ENCODE measurements around the gene ANKRD12.

ANKRD12 gene

DNA sequence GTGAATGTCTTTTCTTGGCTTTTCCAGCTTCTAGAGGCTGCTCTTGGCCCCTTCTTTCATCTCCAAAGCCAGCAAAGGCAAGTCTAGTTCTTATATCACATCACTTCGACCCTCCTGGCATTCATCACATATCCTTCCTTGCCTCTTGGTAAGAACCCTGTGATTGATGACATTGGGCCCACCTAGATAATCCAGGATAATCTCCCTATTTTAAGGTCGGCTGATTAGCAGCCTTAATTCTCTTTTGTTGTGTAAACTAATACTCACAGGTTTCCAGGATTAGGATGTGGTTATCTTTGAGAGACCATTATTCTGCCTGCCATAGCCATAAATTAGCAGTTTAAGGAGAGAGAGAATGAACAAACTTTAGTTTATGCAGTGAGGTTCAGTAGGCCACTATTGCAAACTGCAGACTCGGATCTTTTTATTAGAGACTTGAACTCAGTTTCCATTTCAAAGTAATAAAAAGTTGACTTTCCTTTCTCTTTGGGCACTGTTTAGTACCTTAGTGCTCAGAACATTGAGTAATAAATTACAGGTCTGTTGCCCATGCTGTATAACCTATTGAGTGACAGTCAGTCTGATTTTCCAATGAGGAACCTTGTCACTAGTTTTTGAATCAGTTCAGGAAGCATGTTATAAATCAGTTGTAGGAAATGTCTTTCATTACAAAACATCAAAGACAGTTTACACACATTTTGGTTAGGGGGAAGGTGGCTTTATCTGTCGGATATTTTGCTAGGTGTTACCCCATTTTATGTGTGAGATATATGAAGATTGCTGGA lies 29.6 kb upstream of the ANKRD12 start:
- DNase-seq: no peak

DNA sequence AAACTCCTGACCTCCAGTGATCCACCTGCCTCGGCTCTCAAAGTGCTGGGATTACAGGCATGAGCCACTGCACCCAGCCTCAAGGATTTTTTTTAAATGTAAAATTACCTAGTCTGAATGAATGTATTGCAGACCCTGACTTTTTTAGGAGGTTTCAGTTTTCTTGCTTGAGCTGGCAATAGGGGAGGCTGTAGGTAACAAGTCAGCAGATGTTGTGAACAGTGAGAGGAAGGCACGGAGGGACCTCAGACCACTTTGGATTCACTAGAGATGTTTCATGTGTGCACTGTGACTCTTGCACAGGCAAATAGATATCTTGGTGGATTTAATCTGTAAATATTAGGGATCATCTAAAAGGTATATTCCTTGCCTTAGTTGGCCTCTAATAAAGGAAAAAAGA lies 27.7 kb upstream of the ANKRD12 start:
- DNase-seq: no peak

DNA sequence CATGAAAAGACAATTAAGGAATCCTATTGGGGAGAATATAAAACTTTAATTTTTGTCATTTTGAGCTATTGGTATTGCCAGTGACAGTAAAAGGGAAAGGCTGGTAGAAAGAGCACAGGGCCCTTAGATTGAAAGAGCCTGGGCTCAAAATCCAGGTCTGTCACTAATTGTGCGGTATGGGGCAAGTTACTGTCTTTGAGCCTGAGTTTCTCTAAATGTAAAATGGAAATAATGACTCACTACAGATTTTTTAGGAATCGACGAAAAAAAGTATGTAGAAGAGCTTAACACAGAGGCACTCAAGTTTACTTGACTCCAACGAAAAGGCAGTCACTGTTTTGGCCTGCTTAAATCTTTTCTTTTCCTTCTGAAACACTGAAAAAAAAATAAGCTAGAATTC lies 27.1 kb upstream of the ANKRD12 start:
- DNase-seq: no peak

DNA sequence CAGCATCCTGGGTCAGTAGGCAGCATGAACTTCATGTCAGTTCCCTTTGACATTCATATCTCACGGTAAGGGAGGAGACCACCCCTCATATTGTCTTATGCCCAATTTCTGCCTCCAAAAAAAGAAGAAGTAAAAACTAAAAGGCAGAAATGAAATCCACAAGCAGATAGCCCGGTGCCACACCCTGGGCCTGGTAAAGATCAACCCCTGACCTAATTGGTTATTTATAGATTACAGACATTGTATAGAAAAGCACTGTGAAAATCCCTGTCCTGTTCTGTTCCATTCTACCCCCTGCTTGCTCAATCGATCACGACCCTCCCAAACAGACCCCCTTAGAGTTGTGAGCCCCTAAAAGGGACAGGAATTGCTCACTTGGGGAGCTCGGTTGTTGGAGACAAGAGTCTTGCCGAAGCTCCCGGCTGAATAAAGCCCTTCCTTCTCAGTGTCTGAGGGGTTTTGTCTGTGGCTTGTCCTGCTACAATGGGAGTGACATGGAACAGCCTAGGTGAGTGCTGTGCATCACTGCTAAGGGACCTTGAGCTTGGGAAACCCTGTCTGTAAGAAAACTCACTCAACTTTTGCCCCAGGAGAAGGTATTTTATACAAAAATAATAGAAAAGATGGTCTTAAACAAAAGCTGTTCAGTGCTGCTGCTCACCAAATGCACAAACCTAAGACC lies 23.0 kb upstream of the ANKRD12 start:
- DNase-seq: no peak

DNA sequence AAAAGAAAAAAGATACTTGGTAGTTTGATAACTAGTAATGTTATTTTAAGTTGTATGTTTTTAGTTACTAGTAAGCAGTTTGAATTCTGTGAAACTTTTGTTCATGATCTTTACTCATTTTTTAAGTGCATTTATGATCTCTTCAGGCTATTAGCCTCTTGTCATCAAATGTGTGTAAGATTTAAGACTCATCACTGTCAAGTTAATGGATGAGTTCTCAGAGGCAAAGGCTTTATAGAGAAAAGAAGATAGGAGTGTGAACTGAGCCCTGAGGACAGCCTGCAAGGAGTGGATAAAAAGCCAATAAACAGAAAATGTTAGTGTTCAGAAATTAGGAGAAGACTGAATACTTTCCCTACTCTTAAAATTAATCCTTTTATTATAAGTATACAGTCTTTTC lies 20.6 kb upstream of the ANKRD12 start:
- no peak for DNase-seq

DNA sequence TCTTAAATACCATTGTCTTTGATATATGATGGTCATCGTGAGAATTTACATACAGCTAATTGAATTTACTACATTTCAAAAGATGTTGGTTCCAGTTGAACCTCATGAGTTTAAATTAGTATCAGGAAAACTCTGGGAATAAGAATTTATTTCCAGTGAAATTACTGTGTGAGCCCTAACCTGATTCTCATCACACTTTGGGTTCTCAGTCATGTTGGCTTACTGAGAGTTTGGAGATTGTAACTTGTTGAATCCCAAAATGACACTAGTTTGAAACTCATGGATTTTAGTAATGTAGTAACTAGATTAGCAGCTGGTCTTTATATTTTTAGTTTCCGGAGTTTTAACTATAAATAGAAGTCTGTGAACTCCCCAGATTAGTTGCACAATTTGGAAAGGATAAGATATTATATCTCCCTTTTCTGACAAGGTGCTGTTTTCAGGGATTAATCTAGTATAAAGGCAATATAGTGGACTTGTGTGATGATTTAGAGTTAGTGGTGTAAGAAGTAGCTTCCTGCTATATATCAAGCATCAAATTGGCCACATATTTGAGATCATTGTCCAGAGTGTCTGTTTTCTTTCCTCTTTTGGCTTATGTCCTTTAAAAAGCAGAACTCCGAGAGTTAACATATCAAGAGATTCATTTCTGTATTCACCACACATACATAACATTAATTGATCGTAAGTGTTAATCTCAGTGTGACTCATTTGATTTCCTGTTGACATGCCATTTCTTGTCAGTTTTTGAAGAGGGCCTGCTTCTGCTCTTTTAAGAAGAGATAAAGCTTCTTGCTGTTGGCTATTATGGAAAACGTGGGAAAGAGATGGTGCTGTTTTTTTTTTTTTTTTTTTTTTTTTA lies 18.4 kb upstream of the ANKRD12 start:
- DNase-seq: peak; percentile 76

DNA sequence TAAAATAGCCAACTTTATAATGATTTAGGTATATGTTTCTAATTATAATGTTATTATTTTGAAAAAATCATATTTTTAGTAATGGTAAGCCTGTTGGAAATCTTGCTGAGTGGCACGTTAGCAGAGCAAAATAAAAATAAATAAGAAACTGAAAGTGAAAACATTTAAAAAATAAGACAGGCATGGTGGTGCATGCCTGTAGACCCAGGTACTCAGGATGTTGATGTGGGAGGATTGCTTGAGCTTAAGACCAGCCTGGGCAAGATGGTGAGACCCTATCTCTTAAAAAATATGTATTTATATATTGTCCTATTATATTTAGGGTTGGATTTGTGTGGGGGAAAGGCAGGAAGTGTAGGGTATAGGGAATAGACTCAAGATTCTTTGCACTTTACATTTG lies 15.8 kb upstream of the ANKRD12 start:
- DNase-seq: peak; percentile 49

DNA sequence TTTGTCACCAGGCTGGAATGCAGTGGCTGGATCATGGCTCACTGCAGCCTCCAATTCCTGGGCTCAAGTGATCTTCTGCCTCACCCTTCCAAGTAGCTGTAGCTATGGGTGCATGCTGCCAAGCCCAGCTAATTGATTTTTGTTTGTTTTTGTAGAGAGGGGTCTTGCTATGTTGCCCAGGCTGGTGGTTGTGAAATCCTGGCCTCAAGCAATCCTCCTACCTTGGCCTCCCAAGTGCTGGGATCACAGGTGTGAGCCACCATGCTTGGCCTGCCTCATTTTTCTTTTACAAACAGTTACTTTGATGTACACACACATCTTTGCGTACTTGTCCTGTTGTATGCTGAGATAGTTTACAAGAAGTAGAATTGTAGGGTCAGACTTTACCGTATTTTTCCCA lies 13.1 kb upstream of the ANKRD12 start:
- DNase-seq: no peak

DNA sequence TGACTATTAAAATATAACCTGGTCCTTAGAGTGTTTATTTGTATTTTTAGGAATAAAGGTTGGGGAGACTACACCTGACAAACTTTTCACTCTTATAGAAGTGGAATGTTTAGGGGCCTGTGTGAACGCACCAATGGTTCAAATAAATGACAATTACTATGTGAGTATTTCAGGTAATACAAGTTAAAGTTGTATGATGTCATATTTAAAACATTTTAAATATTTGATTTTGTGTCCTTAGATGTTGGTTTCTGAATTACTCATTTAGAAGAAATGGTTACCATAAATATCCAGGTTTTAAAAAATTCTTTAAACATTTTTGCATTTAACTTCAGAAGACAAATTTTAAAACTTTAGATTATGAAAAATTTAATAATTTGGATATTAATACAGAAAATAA lies 11.8 kb upstream of the ANKRD12 start:
- DNase-seq: no peak

DNA sequence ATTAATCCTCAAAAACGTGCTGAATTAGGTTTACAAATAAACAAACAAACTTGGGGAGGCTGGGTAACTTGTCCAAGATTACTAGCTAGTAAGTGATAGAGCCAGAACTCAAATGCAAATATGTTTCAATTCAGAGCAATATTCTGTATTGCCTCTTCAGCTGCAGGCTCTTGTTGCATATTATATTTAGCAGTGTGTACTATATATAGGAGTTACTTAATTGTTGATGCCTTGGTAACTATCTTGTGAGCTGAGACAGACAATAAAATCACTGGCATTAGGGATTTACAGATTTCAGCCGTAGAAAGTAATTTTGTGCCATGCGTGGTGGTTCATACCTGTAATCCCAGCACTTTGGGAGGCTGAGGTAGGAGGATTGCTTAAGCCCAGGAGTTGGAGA lies 10.2 kb upstream of the ANKRD12 start:
- DNase-seq: no peak

DNA sequence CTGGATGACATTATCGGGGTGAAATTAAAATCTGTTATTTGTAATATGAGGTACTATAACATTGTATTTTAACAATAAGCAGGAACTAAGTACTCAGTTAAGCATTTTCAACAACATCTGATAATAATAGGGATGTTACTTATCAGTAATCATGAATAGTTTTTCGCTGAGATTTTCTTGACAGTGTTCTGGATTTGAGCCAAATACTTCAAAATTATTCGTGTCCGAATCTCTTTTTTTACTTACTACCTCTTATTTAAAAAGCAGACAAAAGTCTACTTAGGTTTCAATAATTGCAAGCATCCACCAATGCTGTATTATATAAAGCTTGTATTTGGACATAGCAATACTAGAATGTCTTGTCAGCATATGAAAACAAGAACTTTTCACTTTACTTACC lies 6.4 kb upstream of the ANKRD12 start:
- no peak for DNase-seq

DNA sequence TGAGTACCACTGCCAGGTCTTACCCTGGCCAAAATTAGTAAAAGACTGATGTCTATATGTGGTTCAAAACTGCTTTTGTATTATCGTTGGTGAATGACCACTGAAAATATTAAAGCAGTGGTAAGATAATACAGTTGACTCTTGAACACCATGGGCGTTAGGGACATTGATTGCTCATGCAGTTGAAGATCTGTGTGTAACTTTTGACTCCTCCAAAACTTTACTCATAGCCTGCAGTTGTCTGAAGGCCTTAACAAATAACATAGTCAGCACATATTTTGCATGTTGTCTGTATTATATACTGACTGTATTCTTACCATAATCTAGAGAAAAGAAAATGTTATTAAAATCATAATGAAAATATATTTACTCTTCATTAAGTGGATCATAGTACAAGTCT lies 5.8 kb upstream of the ANKRD12 start:
- DNase-seq: no peak

DNA sequence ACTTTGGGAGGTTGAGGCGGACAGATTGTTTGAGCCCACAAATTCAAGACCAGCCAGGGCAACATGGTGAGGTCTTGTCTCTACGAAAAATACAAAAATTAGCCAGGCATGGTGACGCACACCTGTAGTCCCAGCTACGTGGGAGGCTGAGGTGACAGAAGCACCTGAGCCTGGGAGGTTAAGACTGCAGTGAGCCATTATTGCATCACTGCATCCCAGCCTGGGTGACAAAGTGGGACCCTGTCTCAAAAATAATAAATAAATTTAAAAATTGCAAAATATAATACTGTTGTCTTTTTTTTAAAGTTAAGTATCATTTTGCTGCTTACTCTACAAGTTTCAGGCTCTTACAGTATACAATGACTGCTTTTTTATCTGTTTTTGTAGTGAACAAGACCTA lies 4.0 kb upstream of the ANKRD12 start:
- no peak for DNase-seq

DNA sequence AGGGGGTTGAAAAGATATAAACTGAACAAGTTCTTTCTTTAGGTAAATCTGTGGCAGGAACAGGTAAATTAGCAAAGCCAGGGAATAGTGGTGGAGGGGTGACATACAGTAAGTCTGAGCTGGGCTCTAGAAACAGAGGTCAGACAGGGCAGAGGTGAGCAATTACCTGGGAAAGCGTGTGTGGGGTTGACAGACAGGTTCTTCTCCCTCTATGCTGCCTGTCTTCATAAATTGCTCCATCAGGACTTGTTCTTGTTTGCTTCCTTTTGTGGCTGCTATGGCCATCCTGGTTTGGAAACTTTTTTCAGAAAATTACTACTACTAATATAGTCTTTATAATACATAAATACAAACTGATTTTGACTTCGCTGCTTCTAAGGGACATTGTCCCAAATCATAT lies 3.4 kb upstream of the ANKRD12 start:
- DNase-seq: no peak

DNA sequence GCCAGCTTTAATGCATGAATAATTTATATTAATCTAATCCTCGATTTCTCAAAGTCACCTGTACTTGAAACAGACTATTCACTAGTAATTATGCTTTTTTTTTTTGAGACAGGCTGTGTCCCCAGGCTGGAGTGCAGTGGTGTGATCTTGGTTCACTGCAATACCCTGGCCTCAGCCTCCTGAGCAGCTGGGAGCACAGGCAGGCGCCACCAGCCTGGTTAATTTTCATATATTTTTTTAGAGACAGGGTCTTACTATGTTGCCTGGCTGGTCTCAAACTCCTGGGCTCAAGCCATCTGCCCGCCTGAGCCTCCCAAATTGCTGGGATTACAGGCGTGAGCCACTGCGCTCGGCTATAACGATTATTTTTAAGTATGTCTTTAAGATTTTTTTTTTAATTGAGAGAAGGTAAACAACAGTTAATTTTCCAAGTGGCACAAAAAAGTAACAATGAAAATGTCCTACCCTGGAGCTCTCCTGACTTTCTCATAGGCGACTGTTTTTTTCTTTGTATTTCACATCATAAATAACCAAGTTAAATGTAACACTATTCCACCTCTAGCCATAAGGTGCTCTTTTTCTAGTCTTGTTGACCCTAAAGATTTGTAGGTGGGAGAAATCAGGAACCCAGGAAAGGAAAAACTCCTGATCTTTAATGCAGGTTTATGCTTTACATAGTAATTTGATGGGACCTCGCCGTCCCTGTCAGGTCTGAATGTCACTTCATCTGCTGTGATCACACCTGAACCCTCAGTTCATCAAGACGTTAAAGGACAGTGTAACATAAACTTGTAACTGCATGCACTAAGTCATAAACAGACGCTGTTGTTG lies 1.3 kb upstream of the ANKRD12 start:
- no peak for DNase-seq

DNA sequence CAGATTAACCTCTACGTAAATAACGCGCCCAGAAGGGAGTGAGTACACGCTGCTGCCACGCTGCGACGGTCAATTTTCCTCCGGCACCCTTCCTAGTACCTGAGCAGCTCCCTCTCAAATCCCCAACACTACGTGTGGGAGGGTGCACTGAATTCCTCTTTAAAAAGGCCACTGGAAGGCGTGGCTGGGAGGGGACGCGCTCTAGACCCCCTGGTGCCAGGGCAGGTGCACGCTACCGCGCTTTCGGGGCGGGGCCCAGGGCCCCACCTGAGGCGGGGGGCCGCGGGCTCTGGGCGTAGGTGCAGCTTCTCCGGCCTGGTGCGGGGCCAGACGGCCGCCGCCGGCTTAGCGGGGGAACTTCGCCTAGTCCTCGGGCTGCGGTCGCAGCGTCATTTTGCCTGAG lies 668 bp upstream of the ANKRD12 start:
- DNase-seq: no peak

DNA sequence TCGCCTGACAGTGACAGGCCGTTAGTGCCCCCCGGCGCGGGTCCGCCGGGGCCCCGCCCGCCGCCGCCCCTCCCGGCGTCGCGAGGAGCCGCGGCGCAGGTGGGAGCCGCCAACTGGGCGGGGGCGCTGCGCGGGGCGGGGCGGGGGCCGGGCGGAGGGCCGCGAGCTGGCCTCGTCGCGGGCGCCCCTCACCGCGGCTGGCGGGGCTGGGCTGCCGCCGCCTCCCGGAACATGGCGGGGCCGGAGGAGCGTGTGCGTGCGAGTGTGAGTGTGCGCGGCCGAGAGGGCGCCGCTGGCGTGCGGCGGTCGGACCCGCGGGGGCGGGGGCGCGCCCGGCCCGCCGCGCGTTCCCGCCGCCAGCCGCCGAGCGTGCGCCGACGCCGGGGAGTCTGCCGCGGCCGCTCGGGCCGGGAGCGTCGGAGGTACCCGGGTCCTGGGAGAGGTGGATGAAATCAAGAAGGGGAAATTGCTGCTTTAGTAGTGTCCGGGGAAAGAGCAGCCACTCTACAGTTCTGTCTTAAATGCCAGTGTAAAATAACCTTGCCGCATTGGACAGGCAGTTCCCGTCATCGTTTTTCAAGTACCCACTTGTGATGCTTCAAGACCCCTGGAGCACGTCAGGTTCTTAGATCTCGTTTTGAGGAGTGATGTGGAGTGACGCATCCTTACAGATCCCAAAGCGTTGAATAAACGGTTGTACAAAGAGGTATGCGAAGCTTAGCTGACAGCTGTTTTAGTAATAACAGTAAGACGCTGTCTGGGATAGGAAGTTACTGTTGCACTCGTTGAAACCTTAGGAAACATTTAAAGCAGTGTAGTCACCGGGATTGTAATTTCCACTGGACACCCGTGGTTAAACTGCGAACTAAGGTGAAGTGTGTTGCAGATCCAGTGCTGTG lies 836 bp downstream of the ANKRD12 start:
- DNase-seq: peak; percentile 81

DNA sequence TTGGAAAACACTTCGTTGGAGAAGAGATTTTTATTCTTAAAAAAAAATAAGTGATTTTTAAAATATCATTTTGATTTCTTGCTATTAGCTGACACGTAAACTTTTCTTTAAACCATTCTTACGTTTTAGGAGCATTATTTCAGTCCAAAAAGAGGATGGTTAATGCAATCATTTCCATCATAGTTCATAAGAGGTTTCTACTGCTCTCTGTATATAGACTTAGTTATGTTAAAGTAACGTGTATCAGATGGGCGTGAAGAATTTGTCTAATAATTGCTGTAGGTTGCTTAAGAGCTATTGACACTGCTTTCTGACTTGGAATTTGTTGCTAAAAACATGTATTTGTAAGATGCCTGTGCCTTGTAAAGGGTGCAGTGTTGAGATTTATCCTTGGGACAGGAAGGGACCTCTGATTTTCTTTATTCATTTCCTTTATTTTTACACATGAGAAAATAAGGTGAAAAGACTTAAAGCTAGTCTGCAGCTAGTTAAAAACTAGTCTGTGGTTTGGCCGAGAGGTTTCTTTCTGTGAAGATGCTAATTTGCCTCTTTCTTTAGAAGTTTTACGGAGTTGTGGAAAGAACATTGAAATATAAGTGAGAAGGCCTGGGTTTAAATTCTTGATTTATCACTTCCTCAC lies 2.9 kb downstream of the ANKRD12 start:
- DNase-seq: peak; percentile 26

DNA sequence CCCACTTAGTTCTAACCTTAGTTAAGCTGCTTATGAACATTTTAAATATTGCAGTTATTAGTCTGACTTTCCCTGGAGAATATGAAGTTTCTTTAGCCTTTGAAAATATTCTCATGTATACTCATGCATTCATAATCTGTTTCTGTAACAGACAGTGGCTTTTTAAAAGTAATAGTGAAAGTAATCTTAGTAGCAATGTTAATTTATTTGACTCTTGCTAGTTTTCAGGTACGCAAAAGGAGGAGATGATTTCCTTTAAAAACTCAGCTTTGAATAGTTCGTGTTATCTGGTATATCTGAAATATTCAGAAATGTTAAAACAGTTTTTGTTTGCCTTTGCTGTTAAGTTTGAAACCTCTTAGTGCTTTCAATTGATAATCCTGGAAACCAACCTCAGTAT lies 3.8 kb downstream of the ANKRD12 start:
- DNase-seq: no peak

DNA sequence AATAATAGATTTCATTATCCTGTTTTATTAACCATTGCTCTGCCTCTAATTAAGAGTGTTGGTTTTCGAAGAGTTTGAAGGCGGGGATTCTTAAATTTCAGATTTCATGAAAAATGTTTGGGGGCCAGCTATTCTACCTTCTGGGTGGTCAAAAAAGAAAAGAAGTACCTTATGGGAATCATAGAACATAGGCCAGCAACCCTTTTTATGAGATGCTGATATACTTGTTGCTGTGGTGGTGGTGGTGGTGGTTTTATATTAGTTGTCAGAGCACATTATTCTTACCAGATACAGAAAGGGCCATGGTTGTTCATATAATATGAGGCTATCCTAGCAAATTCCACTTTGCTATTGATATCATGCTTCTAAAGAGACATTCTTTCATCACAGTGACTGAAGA lies 4.4 kb downstream of the ANKRD12 start:
- DNase-seq: no peak

DNA sequence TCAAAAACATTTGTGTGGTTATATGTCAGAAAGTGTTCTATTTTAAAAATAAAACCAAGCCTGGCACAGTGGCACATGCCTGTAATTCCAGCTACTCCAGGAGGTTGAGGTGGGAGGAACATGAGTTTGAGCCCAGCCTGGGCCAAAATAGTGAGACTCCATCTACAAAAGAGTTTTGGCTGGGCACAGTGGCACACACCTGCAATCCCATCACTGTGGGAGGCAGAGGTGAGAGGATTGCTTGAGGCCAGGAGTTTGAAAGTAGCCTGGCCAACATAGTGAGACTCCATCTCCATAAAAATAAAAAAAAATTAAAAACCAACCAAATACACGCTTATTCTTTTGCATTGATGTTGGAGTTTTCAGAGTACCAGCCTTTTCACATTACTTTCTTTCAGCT lies 9.6 kb downstream of the ANKRD12 start:
- no peak for DNase-seq

Data from CD4-positive, alpha-beta T cell treated with Interleukin-10 for 1 hour (primary cell).